ENCODE measurements around the gene DEUP1. TPM values are rescaled to one million over a fixed set of nuclear protein-coding genes. Genes with fewer than 3 reads are reported as not detected.

Gene DEUP1
- total RNA-seq, 2 donors from 2014 or later: 1.2 to 3.2 TPM

DNA sequence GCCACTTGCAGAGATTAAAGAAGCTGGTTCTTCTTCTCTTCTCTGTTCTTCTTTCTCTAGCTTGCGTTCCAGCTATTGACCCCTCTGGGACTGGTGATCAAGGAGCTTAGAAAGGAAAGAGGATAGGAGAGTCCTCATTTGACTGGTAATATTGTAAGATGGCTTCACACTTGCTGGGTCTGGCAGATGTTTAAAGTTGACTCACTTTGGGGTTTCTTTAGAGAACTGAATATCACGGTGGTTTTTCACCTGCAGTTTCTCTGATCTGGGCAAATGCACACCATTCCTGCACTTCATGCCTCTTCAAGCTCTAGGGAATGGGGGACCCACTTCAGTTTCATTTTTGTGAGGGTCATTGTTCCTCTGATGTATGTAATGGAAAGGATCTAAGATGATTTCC, 41.8 kb upstream of the DEUP1 start:
- no peak for DNase-seq (ENCODE audit: low spot score)
- no peaks in the 10 kb centered on the region for H3K27me3 ChIP-seq (replicated peaks; ENCODE audit: insufficient read depth)
- H3K36me3 ChIP-seq: no peaks in the 10 kb centered on the region
- 98% methylated on average over 2 of the region's 2 CpGs for WGBS
- TF ChIP-seq POLR2AphosphoS5 (IDR thresholded peaks at IDR 0.05) (no peak), POLR2A (IDR thresholded peaks at IDR 0.05) (no peak)
- H3K9me3 ChIP-seq: no peaks in the 10 kb centered on the region
- no peak overlapping the region for H3K27ac ChIP-seq
- H3K4me3 ChIP-seq: no peak overlapping the region
- no peaks in the 10 kb centered on the region for H3K4me1 ChIP-seq (replicated peaks)
- intact Hi-C loops (cut with DNase I): no loop called here

DNA sequence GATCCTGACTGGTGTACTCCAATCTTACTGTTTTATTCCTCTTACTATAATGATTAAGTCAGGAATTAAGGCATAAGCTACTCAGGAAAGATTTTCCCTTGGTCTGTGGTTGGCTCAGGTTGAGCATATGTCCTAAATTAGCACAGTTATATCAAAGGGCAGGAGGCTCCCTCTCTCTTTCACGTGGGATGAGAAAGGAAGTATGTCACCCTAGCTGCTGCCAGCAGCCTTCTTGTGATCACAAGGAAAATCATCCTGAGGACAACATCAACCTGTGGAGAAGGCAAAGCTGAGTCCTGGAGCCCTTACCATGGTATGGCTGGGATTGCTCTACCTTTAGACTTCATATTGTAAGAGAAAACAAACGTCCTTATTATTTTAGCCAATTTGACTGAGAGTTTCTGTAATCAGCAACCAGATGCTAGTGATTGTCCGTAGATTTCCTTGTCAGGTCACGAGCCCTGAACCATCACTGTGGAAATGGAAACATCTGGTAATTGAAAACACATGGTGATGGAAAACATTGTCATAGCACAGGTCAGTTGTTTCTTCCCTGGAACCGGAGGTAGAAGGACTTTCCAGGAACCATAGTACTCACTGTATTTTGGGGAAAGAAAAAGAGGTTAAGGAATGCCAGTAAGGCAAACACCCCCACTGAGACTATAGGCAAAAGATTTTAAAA, 40.6 kb upstream of the DEUP1 start:
- Histone ChIP-seq H3K4me1 (replicated peaks) (no peaks in the 10 kb centered on the region), H3K4me3 (no peak overlapping the region), H3K27ac (no peak overlapping the region), H3K36me3 (no peaks in the 10 kb centered on the region), H3K9me3 (no peaks in the 10 kb centered on the region), H3K27me3 (replicated peaks; ENCODE audit: insufficient read depth) (no peaks in the 10 kb centered on the region)
- no peak for DNase-seq (ENCODE audit: low spot score)
- intact Hi-C loops (cut with DNase I): no loop called here
- 53% methylated on average over 5 of the region's 5 CpGs for WGBS
- TF ChIP-seq POLR2A (IDR thresholded peaks at IDR 0.05) (no peak), POLR2AphosphoS5 (IDR thresholded peaks at IDR 0.05) (no peak)
- TF ChIP-seq, protein P1, sequence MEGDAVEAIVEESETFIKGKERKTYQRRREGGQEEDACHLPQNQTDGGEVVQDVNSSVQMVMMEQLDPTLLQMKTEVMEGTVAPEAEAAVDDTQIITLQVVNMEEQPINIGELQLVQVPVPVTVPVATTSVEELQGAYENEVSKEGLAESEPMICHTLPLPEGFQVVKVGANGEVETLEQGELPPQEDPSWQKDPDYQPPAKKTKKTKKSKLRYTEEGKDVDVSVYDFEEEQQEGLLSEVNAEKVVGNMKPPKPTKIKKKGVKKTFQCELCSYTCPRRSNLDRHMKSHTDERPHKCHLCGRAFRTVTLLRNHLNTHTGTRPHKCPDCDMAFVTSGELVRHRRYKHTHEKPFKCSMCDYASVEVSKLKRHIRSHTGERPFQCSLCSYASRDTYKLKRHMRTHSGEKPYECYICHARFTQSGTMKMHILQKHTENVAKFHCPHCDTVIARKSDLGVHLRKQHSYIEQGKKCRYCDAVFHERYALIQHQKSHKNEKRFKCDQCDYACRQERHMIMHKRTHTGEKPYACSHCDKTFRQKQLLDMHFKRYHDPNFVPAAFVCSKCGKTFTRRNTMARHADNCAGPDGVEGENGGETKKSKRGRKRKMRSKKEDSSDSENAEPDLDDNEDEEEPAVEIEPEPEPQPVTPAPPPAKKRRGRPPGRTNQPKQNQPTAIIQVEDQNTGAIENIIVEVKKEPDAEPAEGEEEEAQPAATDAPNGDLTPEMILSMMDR (IDR thresholded peaks at IDR 0.05): no peak

DNA sequence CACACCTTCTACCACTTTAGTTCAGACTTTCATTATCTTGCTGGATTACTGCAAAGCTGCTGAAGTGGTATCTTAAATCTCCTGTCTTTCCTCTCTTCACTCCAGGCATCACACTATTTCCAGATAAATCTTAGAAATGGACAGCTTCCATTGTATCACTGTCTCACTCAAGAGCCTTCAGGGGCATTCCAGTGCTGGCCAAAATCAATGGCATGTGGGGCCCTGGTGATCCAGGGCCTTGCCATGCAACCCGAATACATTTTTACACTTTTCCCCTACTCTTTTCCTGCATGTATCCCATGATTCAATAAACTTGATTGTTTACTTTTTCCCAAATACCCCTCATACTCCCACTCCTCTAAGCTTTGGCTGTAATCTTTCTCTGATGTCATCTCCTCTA, 39.4 kb upstream of the DEUP1 start:
- intact Hi-C loops (cut with DNase I): no loop called here
- no peak for DNase-seq (ENCODE audit: low spot score)
- TF ChIP-seq POLR2AphosphoS5 (IDR thresholded peaks at IDR 0.05) (no peak), POLR2A (IDR thresholded peaks at IDR 0.05) (no peak)
- TF ChIP-seq, protein P1 (IDR thresholded peaks at IDR 0.05): no peak
- Histone ChIP-seq H3K9me3 (no peaks in the 10 kb centered on the region), H3K4me1 (replicated peaks) (no peaks in the 10 kb centered on the region), H3K4me3 (no peak overlapping the region), H3K27ac (no peak overlapping the region), H3K27me3 (replicated peaks; ENCODE audit: insufficient read depth) (no peaks in the 10 kb centered on the region), H3K36me3 (no peaks in the 10 kb centered on the region)
- 93% methylated on average over 1 of the region's 1 CpG for WGBS

DNA sequence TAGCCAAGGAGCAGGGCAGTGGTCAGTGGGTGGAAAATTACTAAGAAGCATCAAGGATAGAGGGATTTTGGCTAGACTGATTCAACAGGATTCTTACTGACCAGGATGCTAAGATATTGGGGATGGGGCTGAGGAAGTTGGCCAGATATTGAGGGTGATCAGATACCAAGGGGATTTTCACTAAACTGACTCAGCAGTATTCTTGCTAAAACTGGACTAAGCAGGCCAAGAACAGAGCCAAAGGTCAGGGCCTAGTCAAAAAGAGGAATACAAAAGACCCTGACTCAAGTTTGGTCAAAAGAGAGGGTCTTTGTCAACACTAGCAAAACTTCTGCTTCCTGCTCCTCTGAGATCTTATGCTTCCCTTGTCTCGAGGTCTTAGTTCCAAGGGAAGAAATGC, 38.6 kb upstream of the DEUP1 start:
- TF ChIP-seq POLR2A (IDR thresholded peaks at IDR 0.05) (no peak), POLR2AphosphoS5 (IDR thresholded peaks at IDR 0.05) (no peak)
- TF ChIP-seq, protein P1 (IDR thresholded peaks at IDR 0.05): no peak
- no peaks in the 10 kb centered on the region for H3K4me1 ChIP-seq (replicated peaks)
- no peak overlapping the region for H3K27ac ChIP-seq
- H3K4me3 ChIP-seq: no peak overlapping the region
- H3K27me3 ChIP-seq (replicated peaks; ENCODE audit: insufficient read depth): no peaks in the 10 kb centered on the region
- H3K36me3 ChIP-seq: no peaks in the 10 kb centered on the region
- no peak for DNase-seq (ENCODE audit: low spot score)
- H3K9me3 ChIP-seq: no peaks in the 10 kb centered on the region
- intact Hi-C loops (cut with DNase I): no loop called here
- WGBS: 95% methylated on average over 1 of the region's 1 CpG

DNA sequence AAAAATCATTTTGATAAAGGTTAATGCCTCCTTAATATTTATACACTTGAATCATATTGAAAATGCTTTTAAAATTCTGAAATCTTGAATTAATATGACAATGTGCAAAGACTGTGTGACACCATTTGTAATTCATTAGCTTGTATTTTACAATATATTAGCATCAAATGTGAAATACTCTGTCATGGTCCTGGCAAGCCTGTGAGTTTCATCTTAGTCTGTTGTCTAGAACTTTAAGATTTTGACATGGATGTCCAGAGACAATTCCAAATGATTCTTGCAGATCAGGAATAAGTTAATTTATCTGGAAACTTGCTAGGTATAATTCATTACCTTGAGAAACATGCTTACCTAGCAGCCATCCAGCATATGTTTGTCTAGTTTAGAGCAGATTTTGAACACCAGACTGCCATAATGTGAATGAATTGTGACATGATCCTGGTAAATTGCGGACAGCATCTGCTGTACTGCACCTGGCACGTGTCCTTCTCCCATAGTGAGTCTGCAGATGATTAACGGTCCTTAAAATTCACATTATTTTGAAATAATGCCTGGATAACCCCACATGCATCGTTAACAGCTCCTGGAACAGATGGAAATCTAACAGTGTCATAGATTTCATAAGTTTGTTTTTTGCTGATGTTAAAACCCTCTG, 34.5 kb upstream of the DEUP1 start:
- DNase-seq (ENCODE audit: low spot score): no peak
- Histone ChIP-seq H3K27ac (no peak overlapping the region), H3K36me3 (no peaks in the 10 kb centered on the region), H3K9me3 (no peaks in the 10 kb centered on the region), H3K4me1 (replicated peaks) (no peaks in the 10 kb centered on the region), H3K4me3 (no peak overlapping the region), H3K27me3 (replicated peaks; ENCODE audit: insufficient read depth) (no peaks in the 10 kb centered on the region)
- 76% methylated on average over 4 of the region's 4 CpGs for WGBS
- intact Hi-C loops (cut with DNase I): no loop called here
- no peak for TF ChIP-seq POLR2A (IDR thresholded peaks at IDR 0.05)
- TF ChIP-seq POLR2AphosphoS5 (IDR thresholded peaks at IDR 0.05): no peak
- TF ChIP-seq, protein P1 (IDR thresholded peaks at IDR 0.05): no peak
